SU-DHL-6 (cell line): Measurements from ENCODE around the gene ZNF556.

Source experiments
- EZH2phosphoT487 ChIP-seq: fragments of 200-600 bp; sonication (generic), shearing (Covaris generic); conservative IDR thresholded peaks from 2 replicates; pipeline ENCODE4 v1.6.1; 2018; ENCODE audit warnings: mild to moderate bottlenecking, antibody characterized with exemption, low read length, moderate library complexity, mixed read lengths
- TF ChIP-seq, protein P1 (sequence below): fragments of 200-600 bp; sonication (generic); IDR thresholded peaks from one replicate; pipeline ENCODE4 v1.5.1; 2017; ENCODE audit warnings: antibody characterized with exemption, mild to moderate bottlenecking, low read length, moderate library complexity; ENCODE audit not compliant: insufficient read depth, poor library complexity, severe bottlenecking

DNA sequence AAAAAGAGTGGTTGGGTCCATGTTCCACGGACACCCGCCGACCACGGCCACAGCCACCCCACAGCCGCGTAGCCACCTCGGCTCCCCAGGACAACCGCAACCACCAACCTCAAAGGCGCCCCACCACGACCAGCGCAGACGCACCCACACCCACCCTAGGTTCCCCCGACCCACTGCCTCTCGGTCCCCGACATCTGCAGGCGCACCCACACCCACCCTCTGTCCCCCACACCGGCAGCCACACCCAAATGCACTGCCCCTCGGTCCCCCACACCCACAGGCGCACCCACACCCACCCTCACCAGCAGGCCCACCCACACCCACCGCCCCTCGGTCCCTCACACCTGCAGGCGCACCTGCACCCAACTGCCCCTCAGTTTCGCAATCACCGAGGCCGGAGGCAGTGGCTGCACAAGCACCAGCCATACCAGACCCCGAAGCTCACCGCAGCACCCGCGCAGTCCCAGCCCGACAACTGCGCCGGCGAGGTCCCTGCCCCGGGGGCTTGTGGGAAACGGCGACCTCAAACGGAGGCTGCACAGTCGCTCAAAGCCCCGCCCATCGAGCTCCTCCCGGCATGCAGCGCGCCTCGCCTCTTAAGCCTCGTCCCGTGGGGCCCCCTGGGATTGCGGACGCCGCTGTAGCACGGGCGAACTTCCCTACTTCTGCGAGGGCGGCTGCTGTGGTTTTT, 59.4 kb downstream of the ZNF556 start:
- TF ChIP-seq, protein P1, sequence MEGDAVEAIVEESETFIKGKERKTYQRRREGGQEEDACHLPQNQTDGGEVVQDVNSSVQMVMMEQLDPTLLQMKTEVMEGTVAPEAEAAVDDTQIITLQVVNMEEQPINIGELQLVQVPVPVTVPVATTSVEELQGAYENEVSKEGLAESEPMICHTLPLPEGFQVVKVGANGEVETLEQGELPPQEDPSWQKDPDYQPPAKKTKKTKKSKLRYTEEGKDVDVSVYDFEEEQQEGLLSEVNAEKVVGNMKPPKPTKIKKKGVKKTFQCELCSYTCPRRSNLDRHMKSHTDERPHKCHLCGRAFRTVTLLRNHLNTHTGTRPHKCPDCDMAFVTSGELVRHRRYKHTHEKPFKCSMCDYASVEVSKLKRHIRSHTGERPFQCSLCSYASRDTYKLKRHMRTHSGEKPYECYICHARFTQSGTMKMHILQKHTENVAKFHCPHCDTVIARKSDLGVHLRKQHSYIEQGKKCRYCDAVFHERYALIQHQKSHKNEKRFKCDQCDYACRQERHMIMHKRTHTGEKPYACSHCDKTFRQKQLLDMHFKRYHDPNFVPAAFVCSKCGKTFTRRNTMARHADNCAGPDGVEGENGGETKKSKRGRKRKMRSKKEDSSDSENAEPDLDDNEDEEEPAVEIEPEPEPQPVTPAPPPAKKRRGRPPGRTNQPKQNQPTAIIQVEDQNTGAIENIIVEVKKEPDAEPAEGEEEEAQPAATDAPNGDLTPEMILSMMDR = no peak
- TF ChIP-seq EZH2phosphoT487 = no peak
